Sigmoid colon (tissue), 4 donors: Measurements from ENCODE around the gene RPL10A.

ENCODE experiments used
- CTCF ChIP-seq, 4 experiments: fragments of 450-650 bp in 3 of 4; fragments of 200-600 bp in 1 of 4; IDR thresholded peaks; one replicate each; pipeline ENCODE4 v1.5.1; 2016 to 2019; ENCODE audit warnings: antibody characterized with exemption in 4 of 4, mild to moderate bottlenecking in 3 of 4, moderate library complexity in 2 of 4
- POLR2A ChIP-seq, 2 donors: fragments of 450-650 bp; IDR thresholded peaks; one replicate each; pipeline ENCODE4 v1.6.1; 2016; ENCODE audit warnings: antibody characterized with exemption in 2 of 2, mild to moderate bottlenecking in 2 of 2, moderate library complexity in 2 of 2
- POLR2AphosphoS5 ChIP-seq, 4 donors: sonication (generic); formaldehyde crosslinking; IDR thresholded peaks; one replicate each; pipeline ENCODE4 v1.6.1; 2017; ENCODE audit warnings: antibody characterized with exemption in 4 of 4

- TF ChIP-seq POLR2A (IDR thresholded peaks at IDR 0.05) (no peak), CTCF (IDR thresholded peaks at IDR 0.05) (no peak), POLR2AphosphoS5 (IDR thresholded peaks at IDR 0.05) (no peak)
Observed at GRCh38 chr6:35488517-35488862, 20.3 kb downstream of the RPL10A start.
